Measurements from ENCODE around the gene ATP8B4. TPM values are rescaled to one million over a fixed set of nuclear protein-coding genes. Genes with fewer than 3 reads are reported as not detected.

Gene ATP8B4
- total and polyA plus RNA-seq, 2 donors from 2014 or later = 2.1 to 12.5 TPM

DNA sequence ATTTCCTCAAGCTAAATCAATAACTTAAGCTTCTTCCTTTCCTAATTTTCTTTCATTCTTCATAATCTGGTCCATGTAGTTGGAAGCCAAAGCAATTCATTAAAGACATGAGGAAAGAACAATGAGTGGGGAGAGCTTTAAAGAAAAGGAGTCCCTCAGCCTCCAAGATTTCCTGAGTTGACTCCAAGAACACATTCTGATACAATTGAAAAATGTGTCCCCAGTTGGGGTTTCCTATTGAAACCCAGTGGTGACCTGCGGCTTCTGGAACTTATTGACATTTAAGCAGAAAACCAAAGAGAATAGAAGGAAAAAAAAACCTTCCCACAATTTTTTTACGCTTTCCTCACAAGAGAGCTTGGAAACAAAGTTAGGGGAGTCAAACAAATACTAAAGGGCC, 37.0 kb downstream of the ATP8B4 start:
- intact Hi-C loops (cut with DNase I) = no loop called here
- no peak overlapping the region for H3K4me3 ChIP-seq (ENCODE audit: low read length in 3 of 3)
- H3K27ac ChIP-seq (ENCODE audit: low read depth in 2 of 2, low read length in 2 of 2) = no peak overlapping the region
- no peaks in the 10 kb centered on the region for H3K9me3 ChIP-seq (ENCODE audit: control insufficient read depth in 2 of 3, insufficient read depth in 1 of 3, low read length in 3 of 3)
- DNase-seq = no peak
- H3K36me3 ChIP-seq (ENCODE audit: control insufficient read depth in 2 of 3, insufficient read depth in 3 of 3, low read length in 3 of 3) = no peaks in the 10 kb centered on the region
- H3K4me1 ChIP-seq (ENCODE audit: control insufficient read depth in 2 of 3, insufficient read depth in 2 of 3, low read depth in 1 of 3, low read length in 3 of 3) = no peaks in the 10 kb centered on the region
- no peak for FAIRE-seq
- no peak for TF ChIP-seq CTCF (IDR thresholded peaks at IDR 0.05; ENCODE audit: borderline replicate concordance, extremely low read depth, insufficient read depth)
- no peaks in the 10 kb centered on the region for H3K27me3 ChIP-seq (ENCODE audit: control insufficient read depth, insufficient read depth, low read length)
- no peak overlapping the region for H3K9ac ChIP-seq (ENCODE audit: low read length in 3 of 3)

DNA sequence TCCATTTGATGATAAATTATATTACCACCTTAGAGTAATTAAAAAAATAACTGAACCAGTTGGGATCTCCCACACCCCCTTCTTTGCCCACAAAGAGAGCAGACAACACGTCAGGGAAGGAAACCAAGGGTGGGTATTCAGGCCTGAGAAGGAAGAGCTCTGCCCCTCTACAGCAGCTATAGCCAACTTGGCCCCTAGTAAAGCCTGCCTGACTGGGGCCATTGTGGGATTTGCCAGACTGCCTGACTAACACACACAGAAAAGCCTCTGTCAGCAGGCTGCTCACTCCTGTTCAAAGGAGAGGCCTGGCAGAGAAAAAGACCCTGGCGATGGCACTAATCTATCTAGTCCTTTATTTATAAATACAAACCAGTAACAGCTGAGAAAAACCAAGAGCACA, 41.4 kb downstream of the ATP8B4 start:
- FAIRE-seq = no peak
- TF ChIP-seq CTCF (IDR thresholded peaks at IDR 0.05; ENCODE audit: borderline replicate concordance, extremely low read depth, insufficient read depth) = no peak
- H3K4me3 ChIP-seq (ENCODE audit: low read length in 3 of 3) = no peak overlapping the region
- no peaks in the 10 kb centered on the region for H3K4me1 ChIP-seq (ENCODE audit: control insufficient read depth in 2 of 3, insufficient read depth in 2 of 3, low read depth in 1 of 3, low read length in 3 of 3)
- H3K9me3 ChIP-seq (ENCODE audit: control insufficient read depth in 2 of 3, insufficient read depth in 1 of 3, low read length in 3 of 3) = no peaks in the 10 kb centered on the region
- H3K36me3 ChIP-seq (ENCODE audit: control insufficient read depth in 2 of 3, insufficient read depth in 3 of 3, low read length in 3 of 3) = no peaks in the 10 kb centered on the region
- H3K9ac ChIP-seq (ENCODE audit: low read length in 3 of 3) = no peak overlapping the region
- no peak for DNase-seq
- intact Hi-C loops (cut with DNase I) = no loop called here
- H3K27me3 ChIP-seq (ENCODE audit: control insufficient read depth, insufficient read depth, low read length) = no peaks in the 10 kb centered on the region
- H3K27ac ChIP-seq (ENCODE audit: low read depth in 2 of 2, low read length in 2 of 2) = no peak overlapping the region

DNA sequence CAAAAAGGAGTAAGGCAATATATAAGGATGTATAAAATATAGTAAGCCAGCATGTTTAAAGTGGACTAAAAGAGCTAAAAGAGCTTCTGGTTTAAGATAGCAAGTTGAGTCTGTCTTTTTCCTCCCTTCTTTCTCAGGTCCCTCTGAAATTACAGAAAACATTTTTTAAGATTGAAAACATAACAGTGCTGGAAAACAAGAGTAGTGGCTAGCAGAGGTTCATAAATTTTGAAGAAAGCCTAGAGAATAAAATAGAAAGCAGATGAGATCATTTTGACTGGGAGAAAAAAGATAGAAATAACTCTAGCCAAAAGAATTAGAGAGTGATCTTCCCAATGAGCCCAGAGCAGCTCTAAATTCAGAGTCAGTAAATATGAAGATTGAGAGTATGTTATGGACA, 41.9 kb downstream of the ATP8B4 start:
- DNase-seq (no peak), FAIRE-seq (no peak)
- TF ChIP-seq CTCF (IDR thresholded peaks at IDR 0.05; ENCODE audit: borderline replicate concordance, extremely low read depth, insufficient read depth) = no peak
- Histone ChIP-seq H3K27ac (ENCODE audit: low read depth in 2 of 2, low read length in 2 of 2) (no peak overlapping the region), H3K9me3 (ENCODE audit: control insufficient read depth in 2 of 3, insufficient read depth in 1 of 3, low read length in 3 of 3) (no peaks in the 10 kb centered on the region), H3K4me3 (ENCODE audit: low read length in 3 of 3) (no peak overlapping the region), H3K36me3 (ENCODE audit: control insufficient read depth in 2 of 3, insufficient read depth in 3 of 3, low read length in 3 of 3) (no peaks in the 10 kb centered on the region), H3K27me3 (ENCODE audit: control insufficient read depth, insufficient read depth, low read length) (no peaks in the 10 kb centered on the region), H3K4me1 (ENCODE audit: control insufficient read depth in 2 of 3, insufficient read depth in 2 of 3, low read depth in 1 of 3, low read length in 3 of 3) (no peaks in the 10 kb centered on the region), H3K9ac (ENCODE audit: low read length in 3 of 3) (no peak overlapping the region)
- intact Hi-C loops (cut with DNase I) = no loop called here

DNA sequence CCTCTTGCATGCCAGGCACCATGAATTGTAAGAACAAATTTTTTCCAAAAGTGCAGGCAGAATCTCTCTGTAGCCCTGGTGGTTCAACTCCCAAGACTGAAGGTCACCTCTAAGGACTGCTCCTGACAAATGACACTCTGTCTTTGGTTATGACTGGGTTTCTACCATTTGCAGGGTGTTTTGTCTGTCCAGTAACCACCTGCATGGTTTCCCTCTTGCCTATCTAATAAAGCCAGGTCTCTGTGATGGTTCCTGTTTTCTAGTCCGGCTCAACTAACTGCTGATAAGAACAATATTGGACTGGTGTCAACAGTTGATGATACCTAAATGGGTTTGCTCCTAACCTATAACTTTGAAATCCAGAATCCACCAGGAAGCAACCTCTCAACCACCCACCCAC, 43.7 kb downstream of the ATP8B4 start:
- intact Hi-C loops (cut with DNase I) = no loop called here
- no peak overlapping the region for H3K4me3 ChIP-seq (ENCODE audit: low read length in 3 of 3)
- TF ChIP-seq CTCF (IDR thresholded peaks at IDR 0.05; ENCODE audit: borderline replicate concordance, extremely low read depth, insufficient read depth) = no peak
- no peak overlapping the region for H3K9ac ChIP-seq (ENCODE audit: low read length in 3 of 3)
- H3K27ac ChIP-seq (ENCODE audit: low read depth in 2 of 2, low read length in 2 of 2) = no peak overlapping the region
- H3K4me1 ChIP-seq (ENCODE audit: control insufficient read depth in 2 of 3, insufficient read depth in 2 of 3, low read depth in 1 of 3, low read length in 3 of 3) = no peaks in the 10 kb centered on the region
- no peaks in the 10 kb centered on the region for H3K36me3 ChIP-seq (ENCODE audit: control insufficient read depth in 2 of 3, insufficient read depth in 3 of 3, low read length in 3 of 3)
- no peaks in the 10 kb centered on the region for H3K9me3 ChIP-seq (ENCODE audit: control insufficient read depth in 2 of 3, insufficient read depth in 1 of 3, low read length in 3 of 3)
- no peak for DNase-seq
- no peaks in the 10 kb centered on the region for H3K27me3 ChIP-seq (ENCODE audit: control insufficient read depth, insufficient read depth, low read length)
- FAIRE-seq = no peak

Data from kidney (tissue), 14 donors.